Stimulated activated CD4-positive, alpha-beta T cell treated with anti-CD3 and anti-CD28 coated beads, Interleukin-4, amount 100 ng/mL, for 4 hours (primary cell): ENCODE results near the gene GLRX.
"Not testable (repeated sequence)": the region's sequence is repeated elsewhere in the genome, so short reads cannot be mapped to it uniquely, and the experiment has no call there.

Experiments
- DNase-seq, 2 experiments: peaks; one replicate each; pipeline ENCODE4 v3.0.0-alpha.2; 2020

GLRX gene

DNA sequence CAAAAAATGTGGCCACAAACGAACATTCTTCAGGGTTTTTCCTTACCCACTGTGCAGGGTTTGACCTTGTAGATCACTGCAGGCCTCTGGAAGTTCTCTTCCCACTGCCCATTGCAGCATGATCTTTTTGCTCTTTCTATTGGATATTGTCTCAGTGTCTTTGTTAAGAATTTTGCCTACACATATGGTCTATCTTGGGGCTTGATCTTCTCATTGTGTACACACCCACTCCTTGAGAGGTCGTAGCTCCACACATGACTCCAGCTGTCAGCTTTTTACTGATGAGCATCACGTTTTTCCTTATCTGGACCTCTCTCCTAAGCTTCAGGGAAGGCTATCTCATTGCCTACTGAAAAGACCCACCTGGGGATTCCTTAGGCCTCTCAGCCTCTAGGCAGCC lies 3.0 kb upstream of the GLRX start:
- DNase-seq: no peak

DNA sequence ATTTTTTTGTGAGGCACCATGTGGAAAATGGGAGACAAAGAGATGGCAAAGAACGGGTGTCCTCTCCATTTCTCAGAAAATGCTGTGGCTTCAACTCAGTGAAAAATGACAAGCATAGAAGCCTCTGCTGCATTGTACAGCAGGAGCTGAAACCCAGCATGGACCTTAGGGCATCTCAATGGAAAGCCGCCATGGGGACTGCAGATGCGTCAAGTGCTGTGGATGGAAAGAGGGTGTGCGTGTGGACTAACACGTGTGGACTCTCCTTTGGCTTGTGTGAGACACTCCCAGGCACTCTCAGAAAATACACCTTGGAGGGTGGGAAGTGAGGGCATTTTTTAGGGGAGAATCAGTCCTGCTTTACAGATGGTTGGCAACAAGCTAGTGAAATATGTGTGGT lies 2.2 kb upstream of the GLRX start:
- no peak for DNase-seq

DNA sequence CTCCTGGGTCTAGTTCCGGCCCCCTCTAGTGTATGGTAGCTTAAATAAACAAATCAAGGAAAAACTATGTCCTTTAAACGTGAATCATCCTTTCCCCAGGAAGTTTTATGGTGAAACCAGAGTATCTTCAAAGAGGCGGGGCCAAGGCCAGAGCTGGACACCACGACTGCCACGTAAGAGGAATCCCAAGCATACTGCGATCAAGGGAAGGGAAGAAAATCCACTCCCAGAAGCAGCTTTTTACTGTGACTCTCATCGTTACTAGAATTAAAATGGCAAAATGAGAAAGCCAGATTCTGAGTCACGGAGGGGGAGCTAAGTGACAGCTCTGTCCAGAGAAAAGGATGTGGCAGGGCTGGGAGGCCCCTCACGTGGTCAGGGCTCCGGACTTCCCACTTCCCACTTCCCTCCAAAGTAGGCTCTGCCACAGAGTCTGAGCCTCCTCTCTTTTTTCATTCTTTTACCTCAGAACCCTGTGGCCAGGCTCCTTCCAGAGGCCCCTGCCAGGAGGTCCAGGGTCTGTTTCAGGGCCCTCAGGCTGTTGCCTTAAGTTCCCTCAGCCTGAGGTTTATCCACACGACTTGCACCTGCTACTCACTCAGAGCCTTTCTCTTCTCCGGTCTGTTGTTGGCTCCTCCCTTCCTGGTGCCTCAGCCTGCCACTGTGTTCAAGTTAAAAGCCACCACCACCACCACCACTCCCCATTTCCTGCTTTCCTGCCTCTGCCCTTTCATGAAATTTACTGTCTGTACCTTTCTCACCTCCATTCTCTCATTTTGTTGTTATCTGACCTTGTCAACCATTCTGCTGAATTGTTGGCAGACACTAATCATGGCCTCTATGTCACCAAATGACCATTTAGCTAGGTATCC lies 1.4 kb upstream of the GLRX start:
- DNase-seq: peak in 1 of 2 experiments; percentile 46

DNA sequence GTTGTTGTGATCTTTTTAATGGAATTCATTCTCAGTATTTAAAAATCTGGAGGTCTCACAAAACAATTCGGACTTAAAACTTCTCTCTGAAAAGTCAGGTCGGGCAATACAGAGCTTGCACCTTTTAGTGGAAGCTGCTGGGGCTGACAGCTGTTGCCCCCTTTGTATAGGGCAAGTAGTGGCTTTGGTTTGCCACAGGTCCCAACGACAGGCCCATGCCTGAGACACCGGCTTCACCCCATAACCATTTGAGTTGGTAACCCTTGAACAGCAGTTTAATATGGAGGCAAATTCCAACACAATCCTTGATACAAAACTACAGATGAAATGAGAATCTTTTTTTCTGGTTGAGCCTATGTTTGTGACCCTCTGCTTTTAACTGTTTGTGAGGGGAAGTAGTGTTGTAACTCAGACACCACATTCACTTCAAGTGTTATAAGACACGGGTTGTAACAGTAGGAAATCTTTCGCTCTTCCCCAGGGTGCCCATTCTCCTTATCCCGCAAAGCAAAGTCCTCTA lies 752 bp upstream of the GLRX start:
- no peak for DNase-seq

DNA sequence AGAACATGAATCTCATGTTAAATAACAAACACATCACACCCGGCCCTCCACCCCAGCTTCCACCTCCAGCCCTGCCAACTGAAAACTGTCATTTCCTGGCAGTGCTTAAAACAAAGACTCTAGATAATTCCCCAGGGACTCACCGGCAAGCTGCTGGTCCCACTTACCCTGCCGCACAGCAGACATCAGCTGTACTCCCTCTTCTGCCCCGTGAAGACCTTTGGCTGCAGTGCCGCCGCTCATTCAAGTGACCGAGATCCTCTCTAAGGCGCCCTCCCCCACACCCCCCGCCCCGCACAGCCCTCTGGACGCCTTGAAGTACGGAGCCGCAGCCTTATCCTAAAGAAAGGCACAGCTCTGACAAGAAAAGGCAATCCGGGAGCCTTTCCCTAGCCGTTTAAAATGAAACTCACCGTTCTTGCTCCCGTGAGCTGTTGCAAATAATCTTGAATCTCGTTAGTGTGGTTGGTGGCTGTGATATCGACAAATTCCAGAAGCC lies 434 bp downstream of the GLRX start:
- DNase-seq: no peak

- DNase-seq: no peak
Measured at GRCh38 chr5:95821110-95822021, 1.2 kb downstream of the GLRX start.

DNA sequence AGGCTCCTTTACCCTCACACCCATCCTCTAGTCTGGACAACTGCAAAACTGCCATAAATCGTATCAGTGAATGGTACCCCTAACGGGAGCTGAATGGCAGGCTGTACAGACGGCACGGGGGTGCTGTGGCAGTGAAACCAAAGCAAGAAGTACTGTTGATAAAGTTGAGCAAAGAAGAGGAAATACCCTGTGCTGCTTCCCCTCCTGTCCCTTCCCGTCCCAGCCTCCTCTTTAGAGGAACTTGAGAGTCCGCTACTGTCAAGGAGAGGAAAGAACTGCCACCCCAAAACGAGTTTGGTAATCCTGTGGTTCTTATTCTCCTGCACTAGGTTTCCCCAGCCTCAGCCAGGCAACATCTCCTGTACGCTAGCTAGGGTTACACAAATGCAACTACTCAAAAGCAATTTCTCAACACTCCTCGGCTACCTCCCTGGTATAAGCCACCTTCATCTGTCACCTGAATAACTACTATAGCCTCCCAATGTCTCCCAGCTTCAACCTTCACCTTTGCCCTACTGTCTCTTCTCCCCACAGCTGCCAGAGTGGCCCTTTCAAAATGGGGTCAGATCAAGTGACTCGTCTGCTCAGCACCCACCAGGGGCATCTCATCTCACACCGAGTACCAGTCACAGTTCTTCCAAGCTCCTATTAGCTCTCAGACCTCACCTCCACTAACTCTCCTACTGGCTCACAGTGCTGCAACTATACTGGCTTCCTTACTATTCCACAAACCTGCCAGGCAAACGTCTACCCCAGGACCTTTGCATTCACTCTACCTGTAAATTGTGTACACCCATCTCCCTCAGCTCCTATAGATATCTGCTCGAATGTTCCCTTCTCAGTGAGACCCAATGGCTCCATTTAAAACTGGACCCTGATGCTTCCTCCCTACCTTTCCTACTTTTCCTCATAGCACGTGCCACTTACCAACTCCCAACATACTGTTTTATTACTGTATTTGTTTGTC lies 4.1 kb downstream of the GLRX start:
- no peak for DNase-seq

GRCh38 chr5:95817430-95817829 lies 5.1 kb downstream of the GLRX start:
- peak in 1 of 2 experiments; percentile 33 for DNase-seq

- DNase-seq: no peak
Measured at GRCh38 chr5:95816776-95817175, 5.8 kb downstream of the GLRX start.

DNA sequence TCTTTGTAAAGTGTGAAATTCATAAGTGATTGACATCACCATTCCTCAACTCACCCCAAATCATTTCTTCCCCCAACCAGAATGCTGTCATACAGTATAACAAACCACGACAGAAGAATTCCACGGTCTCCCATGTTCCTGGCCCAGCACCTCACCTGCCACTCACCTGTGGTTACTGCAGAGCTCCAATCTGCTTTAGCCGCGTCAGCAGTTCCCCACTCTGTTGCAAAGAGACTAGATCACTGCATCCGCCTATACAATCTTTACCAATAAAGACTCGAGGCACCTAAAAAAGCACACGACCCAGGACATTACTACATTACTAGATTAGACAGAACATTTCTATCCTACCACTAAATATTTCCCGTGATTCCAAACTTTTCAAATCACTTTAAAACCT lies 6.2 kb downstream of the GLRX start:
- no peak for DNase-seq

DNA sequence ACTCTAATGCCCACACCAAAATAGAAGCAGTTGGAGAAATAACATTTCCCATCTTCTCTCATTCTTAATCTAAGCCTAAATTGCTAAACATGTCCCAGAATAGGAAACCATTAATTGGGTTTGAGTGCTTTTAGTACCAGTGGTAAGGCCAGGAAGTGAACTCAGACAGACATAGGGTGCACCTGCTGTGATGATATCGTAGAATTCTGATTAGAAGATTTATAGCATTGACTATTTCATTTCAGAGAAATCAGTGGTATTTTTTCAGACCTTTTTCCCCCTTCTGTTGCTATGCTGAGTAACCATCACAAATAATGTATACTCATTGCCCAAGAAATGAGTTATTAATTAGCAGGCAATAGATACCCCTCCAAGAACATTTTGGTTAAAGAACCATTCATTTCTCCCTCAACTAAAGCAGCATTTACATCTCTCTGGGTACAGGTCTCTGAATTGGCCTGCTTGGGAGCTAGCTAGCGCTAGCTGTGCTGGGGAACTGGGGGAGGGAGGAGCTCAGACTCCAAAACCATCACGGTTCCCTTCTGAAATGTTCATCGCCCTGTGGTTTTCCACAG lies 7.3 kb downstream of the GLRX start:
- DNase-seq: no peak

DNA sequence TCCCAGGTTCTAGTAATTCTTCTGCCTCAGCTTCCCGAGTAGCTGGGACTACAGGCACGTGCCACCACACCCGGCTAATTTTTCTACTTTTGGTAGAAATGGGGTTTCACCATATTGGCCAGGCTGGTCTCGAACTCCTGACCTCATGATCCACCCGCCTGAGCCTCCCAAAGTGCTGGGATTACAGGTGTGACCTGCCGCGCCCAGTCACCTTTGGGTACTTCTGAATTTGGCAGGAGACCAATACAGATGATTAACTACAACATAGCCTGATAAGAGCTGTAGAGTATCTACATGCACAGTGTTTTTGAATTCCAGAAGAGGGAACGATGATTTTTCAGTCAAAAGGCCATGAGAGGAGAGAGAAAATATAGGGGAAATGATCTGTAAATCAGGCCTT lies 9.5 kb downstream of the GLRX start:
- not testable (repeated sequence) for DNase-seq

DNA sequence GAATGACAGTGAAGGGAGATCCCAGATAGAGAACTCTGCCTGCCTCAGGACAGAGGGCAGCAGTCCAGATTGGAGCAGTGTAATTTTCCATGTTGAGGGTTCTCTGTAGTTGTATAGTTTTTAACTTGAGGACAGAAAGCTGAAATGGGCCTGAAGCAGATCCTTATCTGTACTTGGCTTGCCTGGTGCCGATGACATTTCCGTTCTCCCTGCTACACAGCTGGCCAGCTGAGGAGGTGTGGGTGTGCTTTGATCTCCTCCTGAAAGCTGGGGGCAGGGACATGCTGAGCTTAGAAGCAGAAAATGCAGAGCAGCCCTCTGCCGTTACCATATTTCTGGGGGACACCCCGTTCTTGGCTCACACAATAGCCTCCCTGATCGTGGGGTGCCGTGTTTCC lies 10.5 kb downstream of the GLRX start:
- peak in 1 of 2 experiments; percentile 48 for DNase-seq

- not testable (repeated sequence) for DNase-seq
Measured at GRCh38 chr5:95811461-95812073, 11.0 kb downstream of the GLRX start.

GRCh38 chr5:95811126-95811423 lies 11.5 kb downstream of the GLRX start:
- not testable (repeated sequence) for DNase-seq

DNA sequence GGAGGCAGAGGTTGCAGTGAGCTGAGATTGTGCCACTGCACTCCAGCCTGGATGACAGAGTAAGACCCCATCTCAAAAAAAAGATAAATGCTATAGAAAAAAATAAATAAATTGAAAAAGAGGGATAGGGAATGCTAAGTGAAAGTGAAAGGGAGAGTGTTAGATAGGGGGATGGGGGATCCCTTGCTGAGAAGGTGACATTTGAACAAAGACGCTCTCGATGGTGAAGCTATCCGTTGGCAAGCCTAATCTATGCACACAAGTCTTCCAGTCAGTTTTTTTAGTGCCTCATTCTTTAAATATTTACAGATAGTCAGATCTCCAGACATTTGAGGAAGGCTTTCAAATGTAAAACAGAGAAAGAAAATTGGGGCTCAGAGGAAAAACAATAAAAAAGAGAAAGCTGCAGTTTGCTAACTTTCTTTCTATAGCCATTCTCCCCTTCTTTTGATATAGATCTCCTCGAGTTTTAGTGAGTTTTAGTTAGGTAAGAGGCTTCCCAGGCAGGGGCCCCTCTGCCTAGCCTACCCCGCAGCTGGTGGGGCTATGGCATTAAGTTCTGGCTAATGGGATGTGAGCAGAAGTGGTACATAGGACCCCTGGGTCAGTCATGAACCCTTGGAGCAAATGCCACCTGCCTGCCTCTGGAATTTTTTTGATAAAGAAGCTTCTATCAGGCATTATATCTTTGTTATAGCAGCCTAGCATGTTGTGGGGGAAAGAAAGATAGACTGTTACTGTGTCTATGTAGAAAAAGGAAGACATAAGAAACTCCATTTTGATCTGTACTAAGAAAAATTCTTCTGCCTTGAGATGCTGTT lies 12.0 kb downstream of the GLRX start:
- no peak for DNase-seq

DNA sequence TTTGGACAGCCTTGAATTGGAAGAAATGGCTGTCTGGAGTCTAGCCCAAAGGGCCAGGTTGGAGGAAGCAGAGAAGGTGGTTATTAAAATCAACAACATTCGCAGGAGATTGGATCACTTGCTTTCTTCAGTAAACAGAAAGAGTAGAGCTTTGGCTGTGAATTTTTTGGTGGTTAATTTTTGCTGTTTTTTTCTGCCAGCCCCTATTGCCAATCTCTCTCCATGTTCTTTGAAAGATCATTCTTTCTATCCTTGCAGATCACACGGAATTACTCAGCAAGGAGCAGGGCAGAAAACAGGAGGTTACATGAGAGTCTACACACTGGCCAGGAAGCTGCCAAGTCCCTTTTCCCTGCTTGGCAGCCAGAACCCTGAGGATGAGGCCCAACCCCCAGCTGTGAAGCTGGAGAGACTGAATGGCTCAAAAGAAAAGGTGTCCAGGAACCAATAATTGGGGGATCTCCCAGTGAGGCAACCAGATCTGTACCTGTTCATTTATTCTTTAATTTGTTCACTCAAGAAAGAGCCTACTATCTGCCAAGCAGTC lies 13.0 kb downstream of the GLRX start:
- DNase-seq: no peak

GRCh38 chr5:95808686-95809413 lies 13.7 kb downstream of the GLRX start:
- DNase-seq: peak; percentile 55 to 80

GRCh38 chr5:95808013-95808685 lies 14.4 kb downstream of the GLRX start:
- DNase-seq: no peak
